Rectal smooth muscle tissue (tissue), 1 donor: ENCODE results near the gene VIT.

Source experiments
- H3K27ac ChIP-seq: one replicate; pipeline ENCODE4 v1.7.0; 2013; ENCODE audit warnings: low read depth, low read length, inconsistent platforms
- H3K27me3 ChIP-seq: one replicate; pipeline ENCODE4 v1.7.0; 2013; ENCODE audit warnings: low read length; ENCODE audit not compliant: control insufficient read depth, insufficient read depth
- H3K36me3 ChIP-seq: one replicate; pipeline ENCODE4 v1.7.0; 2013; ENCODE audit warnings: low read length; ENCODE audit not compliant: control insufficient read depth, insufficient read depth
- H3K4me1 ChIP-seq: one replicate; pipeline ENCODE4 v1.7.0; 2013; ENCODE audit warnings: low read length; ENCODE audit not compliant: control insufficient read depth, insufficient read depth
- H3K4me3 ChIP-seq: one replicate; pipeline ENCODE4 v1.7.0; 2013; ENCODE audit warnings: low read length
- H3K9ac ChIP-seq: one replicate; pipeline ENCODE4 v1.7.0; 2013; ENCODE audit warnings: low read length

VIT gene

DNA sequence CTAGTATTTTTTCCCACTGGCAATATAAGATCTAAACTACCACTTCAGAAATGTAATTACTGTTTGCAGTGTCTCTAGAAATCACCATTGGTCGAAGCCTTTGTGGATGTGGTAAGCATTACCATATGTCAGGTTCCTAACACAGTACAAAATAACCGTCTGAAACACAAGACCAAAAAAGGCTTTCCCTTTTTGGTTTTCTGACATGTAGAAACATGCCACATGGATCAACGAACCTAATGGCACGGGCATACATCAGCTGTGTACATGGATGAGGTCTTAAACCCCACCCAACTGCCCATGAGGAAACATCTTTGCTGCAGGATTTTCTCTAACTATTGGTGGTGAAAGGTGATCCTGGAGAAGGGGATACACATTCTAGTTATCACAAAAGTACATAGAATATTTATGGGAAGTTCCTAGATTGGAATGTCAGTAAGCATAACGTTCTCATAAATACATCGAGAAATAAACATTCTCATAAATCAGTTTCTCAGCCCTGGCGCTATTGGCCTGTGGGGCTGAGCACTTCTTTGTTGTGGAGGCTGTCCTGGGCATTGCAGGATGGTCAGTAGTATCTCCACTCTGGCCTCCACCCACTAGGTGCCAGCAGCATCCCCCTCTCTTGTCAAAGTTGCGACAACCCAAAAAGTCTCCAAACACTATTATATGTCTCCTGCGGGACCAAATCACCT lies 9.0 kb downstream of the VIT start:
- no peaks in the 10 kb centered on the region for H3K4me1 ChIP-seq
- H3K36me3 ChIP-seq: no peaks in the 10 kb centered on the region
- no peak overlapping the region for H3K9ac ChIP-seq
- no peaks in the 10 kb centered on the region for H3K27me3 ChIP-seq
- no peak overlapping the region for H3K27ac ChIP-seq
- no peak overlapping the region for H3K4me3 ChIP-seq

DNA sequence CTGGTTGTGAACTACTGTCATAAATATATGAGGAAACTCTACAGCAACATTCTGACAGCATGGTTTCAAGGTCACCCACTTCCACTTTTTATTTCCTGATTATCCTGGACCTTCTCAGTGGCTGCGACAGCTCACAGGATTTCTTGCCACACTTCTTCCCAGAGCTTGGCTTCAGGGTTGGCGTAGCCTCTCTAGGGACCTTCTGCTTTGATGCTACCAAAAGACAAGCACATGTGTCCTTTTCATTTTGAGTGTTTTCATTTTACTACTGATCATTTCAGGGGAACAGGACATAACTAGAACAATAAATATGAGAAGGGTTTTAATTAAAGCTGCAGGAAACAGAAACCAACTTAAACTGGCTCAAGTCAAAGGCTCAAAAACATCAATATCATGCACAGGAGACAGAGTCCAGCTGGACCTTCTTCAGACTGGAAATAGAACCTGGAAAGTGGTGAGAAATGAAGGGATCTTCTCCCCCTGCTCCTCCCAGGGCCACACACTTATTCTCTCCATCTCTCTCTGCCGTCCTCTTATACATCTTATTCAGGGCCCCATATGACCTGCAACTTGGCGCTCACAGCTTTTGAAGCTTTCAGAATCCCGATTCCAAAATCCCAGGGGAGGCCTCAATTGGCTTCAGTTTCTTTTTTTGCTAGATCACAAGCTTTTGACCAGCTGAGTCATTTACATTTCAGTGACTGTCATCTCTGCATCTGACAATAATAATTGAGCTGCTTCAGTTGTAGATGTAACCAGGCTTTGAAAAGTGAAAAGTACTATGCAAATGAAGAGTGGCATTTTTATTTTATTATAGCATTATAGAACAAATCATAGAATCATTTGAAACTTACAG lies 9.7 kb downstream of the VIT start:
- no peak overlapping the region for H3K4me3 ChIP-seq
- H3K4me1 ChIP-seq: no peaks in the 10 kb centered on the region
- H3K36me3 ChIP-seq: no peaks in the 10 kb centered on the region
- H3K27me3 ChIP-seq: no peaks in the 10 kb centered on the region
- no peak overlapping the region for H3K9ac ChIP-seq
- H3K27ac ChIP-seq: no peak overlapping the region

DNA sequence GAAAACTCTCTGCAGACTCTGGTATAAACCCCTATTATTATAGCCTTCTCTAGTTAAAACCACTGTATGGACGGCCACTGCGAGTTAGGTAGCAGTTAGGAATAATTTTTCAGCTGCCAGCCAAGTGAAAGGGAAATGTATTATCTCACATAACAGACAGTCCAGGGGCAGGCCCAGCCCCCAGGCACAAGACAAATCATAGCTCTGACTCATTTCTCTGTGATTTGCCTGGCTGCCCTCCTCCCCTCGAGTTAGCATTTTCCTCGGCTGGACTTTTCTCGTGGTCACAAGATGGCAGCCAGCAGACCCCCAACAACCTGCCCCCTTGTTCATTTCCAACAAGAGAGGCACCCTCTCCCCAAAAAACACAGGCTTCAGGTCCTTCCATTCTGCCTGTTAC lies 10.5 kb downstream of the VIT start:
- no peak overlapping the region for H3K9ac ChIP-seq
- H3K36me3 ChIP-seq: no peaks in the 10 kb centered on the region
- no peaks in the 10 kb centered on the region for H3K27me3 ChIP-seq
- H3K4me3 ChIP-seq: no peak overlapping the region
- H3K4me1 ChIP-seq: no peaks in the 10 kb centered on the region
- H3K27ac ChIP-seq: no peak overlapping the region

- H3K9ac ChIP-seq: no peak overlapping the region
- no peaks in the 10 kb centered on the region for H3K4me1 ChIP-seq
- H3K4me3 ChIP-seq: no peak overlapping the region
- H3K27me3 ChIP-seq: no peaks in the 10 kb centered on the region
- H3K27ac ChIP-seq: no peak overlapping the region
- H3K36me3 ChIP-seq: no peaks in the 10 kb centered on the region
These were observed 11.7 kb downstream of the VIT start for GRCh38 chr2:36708041-36708741.

- Histone ChIP-seq H3K27me3 (no peaks in the 10 kb centered on the region), H3K36me3 (no peaks in the 10 kb centered on the region), H3K4me3 (no peak overlapping the region), H3K9ac (no peak overlapping the region), H3K4me1 (no peaks in the 10 kb centered on the region), H3K27ac (no peak overlapping the region)
These were observed 14.5 kb downstream of the VIT start for GRCh38 chr2:36710858-36711515.

DNA sequence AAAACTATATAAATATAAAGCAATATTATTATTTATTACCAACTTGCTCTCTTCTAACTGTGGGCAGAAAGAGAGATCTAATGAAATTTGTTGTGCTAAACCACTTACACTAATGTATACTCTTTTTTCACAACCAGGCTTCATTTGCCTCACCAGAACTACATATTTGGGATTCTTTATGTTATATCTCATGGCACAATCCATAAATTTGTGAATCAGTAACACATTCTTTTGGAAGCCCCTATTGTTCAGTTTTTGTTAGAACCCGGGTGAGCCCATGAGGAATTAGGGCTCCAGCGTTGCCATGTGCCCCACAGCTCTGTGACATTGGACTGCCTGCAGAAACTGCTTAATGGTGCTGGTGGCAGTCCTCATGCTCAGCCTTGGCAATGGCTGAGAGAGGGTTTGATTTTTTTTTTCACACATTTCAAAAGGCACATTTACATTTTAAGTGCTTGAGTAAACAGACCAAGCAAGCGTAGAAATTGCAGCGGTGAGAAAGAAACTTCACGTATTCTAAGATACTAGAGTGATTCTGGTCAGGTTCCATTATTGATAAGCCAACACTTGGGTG lies 15.3 kb downstream of the VIT start:
- Histone ChIP-seq H3K9ac (no peak overlapping the region), H3K27me3 (no peaks in the 10 kb centered on the region), H3K4me1 (no peaks in the 10 kb centered on the region), H3K27ac (no peak overlapping the region), H3K4me3 (no peak overlapping the region), H3K36me3 (no peaks in the 10 kb centered on the region)

- Histone ChIP-seq H3K4me1 (no peaks in the 10 kb centered on the region), H3K27me3 (no peaks in the 10 kb centered on the region), H3K27ac (no peak overlapping the region), H3K4me3 (no peak overlapping the region), H3K36me3 (no peaks in the 10 kb centered on the region), H3K9ac (no peak overlapping the region)
These were observed 16.8 kb downstream of the VIT start for GRCh38 chr2:36713310-36713709.

DNA sequence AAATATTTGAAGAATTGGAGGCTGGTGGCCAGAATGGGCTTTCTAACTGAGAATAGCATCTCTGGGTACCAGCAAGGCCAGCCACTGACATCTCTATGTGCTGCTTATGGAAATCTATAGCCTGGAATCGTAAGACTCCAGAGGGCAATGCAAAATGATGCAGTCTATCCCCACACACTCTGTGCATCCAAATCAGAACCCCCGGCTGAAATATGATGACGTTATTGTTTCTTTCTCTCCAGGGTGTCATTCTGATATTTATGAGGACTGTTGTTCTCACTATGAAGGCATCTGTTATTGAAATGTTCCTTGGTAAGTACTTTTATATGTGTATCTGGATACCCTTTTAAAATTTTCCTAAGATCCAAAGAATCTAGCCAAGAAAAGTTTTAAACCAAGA lies 19.6 kb downstream of the VIT start:
- no peaks in the 10 kb centered on the region for H3K4me1 ChIP-seq
- H3K27ac ChIP-seq: no peak overlapping the region
- no peak overlapping the region for H3K9ac ChIP-seq
- no peaks in the 10 kb centered on the region for H3K27me3 ChIP-seq
- H3K36me3 ChIP-seq: no peaks in the 10 kb centered on the region
- no peak overlapping the region for H3K4me3 ChIP-seq

DNA sequence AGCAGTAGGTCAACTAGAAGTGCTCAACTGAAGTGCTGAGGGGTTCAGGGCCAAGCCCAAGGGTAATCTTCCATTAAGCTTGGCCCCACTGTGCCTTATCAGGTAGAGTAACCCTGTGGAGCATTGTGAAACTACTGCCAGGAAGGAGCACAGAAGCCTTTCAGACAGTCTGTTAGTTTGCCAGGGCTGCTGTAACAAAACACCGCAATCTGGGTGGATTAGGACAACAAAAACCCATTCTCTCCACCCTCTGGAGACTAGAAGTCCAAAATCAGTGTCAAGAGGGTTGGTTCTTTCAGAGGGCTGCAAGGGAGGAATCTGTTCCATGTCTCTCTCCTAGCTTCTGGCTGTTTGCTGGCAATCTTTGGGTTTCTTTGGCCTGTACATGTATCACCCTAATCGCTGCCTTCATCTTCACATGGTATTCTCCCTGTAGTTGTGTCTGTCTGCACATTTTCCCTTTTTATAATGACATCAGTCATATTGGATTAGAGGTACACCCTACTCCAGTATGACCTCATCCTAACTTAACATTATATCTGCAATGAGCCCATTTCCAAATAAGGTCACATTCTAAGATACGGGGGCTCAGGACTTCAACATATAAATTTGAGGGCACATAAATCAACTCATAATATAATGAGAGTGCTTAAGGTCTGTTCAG lies 21.2 kb downstream of the VIT start:
- no peak overlapping the region for H3K9ac ChIP-seq
- H3K4me1 ChIP-seq: no peaks in the 10 kb centered on the region
- H3K36me3 ChIP-seq: no peaks in the 10 kb centered on the region
- no peak overlapping the region for H3K4me3 ChIP-seq
- no peaks in the 10 kb centered on the region for H3K27me3 ChIP-seq
- H3K27ac ChIP-seq: no peak overlapping the region

DNA sequence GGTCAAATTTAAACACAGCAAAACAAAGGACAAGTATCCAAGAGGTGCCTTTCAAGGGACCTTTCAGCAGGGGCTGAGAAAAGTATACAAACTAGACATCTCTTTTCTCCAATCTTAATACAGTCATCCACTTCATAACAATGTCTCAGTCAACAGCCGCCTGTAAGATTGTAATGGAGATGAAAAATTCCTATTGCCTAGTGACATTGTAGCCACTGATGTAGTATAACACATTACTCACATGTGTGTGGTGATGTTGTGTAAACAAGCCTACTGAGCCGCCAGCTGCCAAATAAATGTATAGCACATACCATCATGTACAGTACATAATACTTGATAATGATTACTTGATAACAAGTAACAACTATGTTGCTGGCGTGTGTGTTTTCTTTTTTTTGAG lies 31.0 kb downstream of the VIT start:
- no peaks in the 10 kb centered on the region for H3K4me1 ChIP-seq
- no peak overlapping the region for H3K27ac ChIP-seq
- H3K9ac ChIP-seq: no peak overlapping the region
- no peak overlapping the region for H3K4me3 ChIP-seq
- no peaks in the 10 kb centered on the region for H3K36me3 ChIP-seq
- H3K27me3 ChIP-seq: no peaks in the 10 kb centered on the region

DNA sequence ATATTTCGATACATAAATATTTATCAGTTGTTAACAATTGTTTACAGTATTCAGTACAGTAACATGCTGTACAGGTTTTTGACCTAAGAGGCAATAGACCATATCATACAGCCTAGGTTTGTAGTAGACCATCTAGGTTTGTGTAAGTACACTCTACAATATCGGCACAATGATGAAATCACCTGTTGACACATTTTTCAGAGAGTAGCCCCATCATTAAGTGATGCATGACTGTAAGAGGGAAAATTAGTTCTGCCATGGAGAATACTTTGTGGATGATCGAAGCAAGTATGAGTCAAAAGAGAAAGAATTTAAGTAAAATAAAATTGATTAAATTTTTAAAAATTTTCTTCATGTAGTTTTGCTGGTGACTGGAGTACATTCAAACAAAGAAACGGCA lies 32.6 kb downstream of the VIT start:
- Histone ChIP-seq H3K27me3 (no peaks in the 10 kb centered on the region), H3K4me1 (no peaks in the 10 kb centered on the region), H3K36me3 (no peaks in the 10 kb centered on the region), H3K9ac (no peak overlapping the region), H3K27ac (no peak overlapping the region), H3K4me3 (no peak overlapping the region)
